DLD1 (cell line): Measurements from ENCODE around the gene EMP2.
"Not testable (repeated sequence)": the region's sequence is repeated elsewhere in the genome, so short reads cannot be mapped to it uniquely, and the experiment has no call there.

Source experiments
- in situ Hi-C: cut with HindIII; loops from 2 replicates; pipeline ENCODE4 v1.10.0; 2017; ENCODE audit warnings: low sequenced_read_pairs

Gene EMP2

GRCh38 chr16:10579965-10580882, at the start of gene EMP2:
Gene EMP2, minus strand, starts transcription at chr16:10580598. Its CDS starts 32,981 bp downstream, at chr16:10547617.
- in situ Hi-C loops, result loop anchor here (5.0 kb wide), 1 partner anchor 72 kb away; no protein-coding TSS in a partner anchor

GRCh38 chr16:10629592-10629963, 49.2 kb upstream of the EMP2 start:
- in situ Hi-C loops, result no loop called here

- in situ Hi-C loops, result no loop called here
Measured at GRCh38 chr16:10625595-10626357, 45.4 kb upstream of the EMP2 start.

- in situ Hi-C loops, result no loop called here
Measured at GRCh38 chr16:10624527-10624926, 44.1 kb upstream of the EMP2 start.

GRCh38 chr16:10623059-10623458, 42.7 kb upstream of the EMP2 start:
- in situ Hi-C loops, result no loop called here

GRCh38 chr16:10622036-10622921, 41.9 kb upstream of the EMP2 start:
- in situ Hi-C loops, result no loop called here

GRCh38 chr16:10621216-10621949, 41.0 kb upstream of the EMP2 start:
- in situ Hi-C loops, result not testable (repeated sequence)

- in situ Hi-C loops, result no loop called here
Measured at GRCh38 chr16:10620120-10620519, 39.7 kb upstream of the EMP2 start.

- in situ Hi-C loops, result no loop called here
Measured at GRCh38 chr16:10619271-10619849, 39.0 kb upstream of the EMP2 start.

GRCh38 chr16:10618710-10619209, 38.4 kb upstream of the EMP2 start:
- in situ Hi-C loops, result no loop called here

- in situ Hi-C loops, result no loop called here
Measured at GRCh38 chr16:10617662-10618420, 37.4 kb upstream of the EMP2 start.

GRCh38 chr16:10616756-10617640, 36.6 kb upstream of the EMP2 start:
- in situ Hi-C loops, result no loop called here

GRCh38 chr16:10616419-10616755, 36.0 kb upstream of the EMP2 start:
- in situ Hi-C loops, result no loop called here

- in situ Hi-C loops, result no loop called here
Measured at GRCh38 chr16:10614685-10615084, 34.3 kb upstream of the EMP2 start.

- in situ Hi-C loops, result no loop called here
Measured at GRCh38 chr16:10613785-10614485, 33.5 kb upstream of the EMP2 start.

- in situ Hi-C loops, result no loop called here
Measured at GRCh38 chr16:10612649-10613179, 32.3 kb upstream of the EMP2 start.

- in situ Hi-C loops, result no loop called here
Measured at GRCh38 chr16:10611825-10612342, 31.5 kb upstream of the EMP2 start.
